D341Med (cell line): ENCODE results near the gene MC5R.

Source experiments
- DNase-seq: peaks from one replicate; pipeline ENCODE4 v3.0.0; 2012; ENCODE audit warnings: low spot score

Gene MC5R

GRCh38 chr18:13823707-13824395, at the start of gene MC5R:
Gene MC5R, plus strand, starts transcription at chr18:13824149. Its CDS starts 1,617 bp downstream, at chr18:13825766.
- peak; percentile 99 for DNase-seq

GRCh38 chr18:13775058-13775457, 48.9 kb upstream of the MC5R start:
- no peak for DNase-seq

GRCh38 chr18:13791181-13791580, 32.8 kb upstream of the MC5R start:
- no peak for DNase-seq

GRCh38 chr18:13793819-13794218, 30.1 kb upstream of the MC5R start:
- peak; percentile 72 for DNase-seq

- DNase-seq = no peak
Observed at GRCh38 chr18:13796515-13796914, 27.4 kb upstream of the MC5R start.

- no peak for DNase-seq
Observed at GRCh38 chr18:13797157-13797611, 26.8 kb upstream of the MC5R start.

- DNase-seq = no peak
Observed at GRCh38 chr18:13799396-13799795, 24.6 kb upstream of the MC5R start.

- peak; percentile 90 for DNase-seq
Observed at GRCh38 chr18:13800505-13801259, 23.3 kb upstream of the MC5R start.

- no peak for DNase-seq
Observed at GRCh38 chr18:13801260-13801601, 22.7 kb upstream of the MC5R start.

- DNase-seq = no peak
Observed at GRCh38 chr18:13804305-13804704, 19.6 kb upstream of the MC5R start.

- DNase-seq = peak; percentile 27
Observed at GRCh38 chr18:13808294-13809042, 15.5 kb upstream of the MC5R start.

GRCh38 chr18:13809043-13809430, 14.9 kb upstream of the MC5R start:
- DNase-seq = no peak

GRCh38 chr18:13809531-13810255, 14.3 kb upstream of the MC5R start:
- DNase-seq = no peak

- DNase-seq = no peak
Observed at GRCh38 chr18:13810950-13811485, 12.9 kb upstream of the MC5R start.

GRCh38 chr18:13811993-13812392, 12.0 kb upstream of the MC5R start:
- peak; percentile 70 for DNase-seq

GRCh38 chr18:13813271-13813849, 10.6 kb upstream of the MC5R start:
- peak; percentile 90 for DNase-seq

GRCh38 chr18:13826209-13826608, 2.3 kb downstream of the MC5R start:
- DNase-seq = no peak

GRCh38 chr18:13831864-13832508, 8.0 kb downstream of the MC5R start:
- no peak for DNase-seq

- no peak for DNase-seq
Observed at GRCh38 chr18:13834496-13835015, 10.6 kb downstream of the MC5R start.

GRCh38 chr18:13835202-13835601, 11.3 kb downstream of the MC5R start:
- DNase-seq = peak; percentile 20

GRCh38 chr18:13836559-13836958, 12.6 kb downstream of the MC5R start:
- no peak for DNase-seq
